Gastroesophageal sphincter (tissue), 4 donors: ENCODE data around the gene CRTC2. TPM values are rescaled to one million over a fixed set of nuclear protein-coding genes. Genes with fewer than 3 reads are reported as not detected.

Experiments used
- ATAC-seq: fragments of 150-250 bp; one replicate; pipeline ENCODE4 v1.9.1; 2016; ENCODE audit warnings: mild to moderate bottlenecking, moderate library complexity
- H3K27ac ChIP-seq, 4 donors: fragments of 200-600 bp; sonication (generic) in 3 of 4; 1 replicate in 3 of 4; 2 replicates in 1 of 4; pipeline ENCODE4 v1.5.1; 2016 to 2019
- H3K27me3 ChIP-seq: fragments of 200-600 bp; sonication (generic); one replicate; pipeline ENCODE4 v1.5.1; 2019
- H3K36me3 ChIP-seq, 2 donors: fragments of 200-600 bp; sonication (generic); one replicate each; pipeline ENCODE4 v1.5.1; 2019; ENCODE audit warnings: control low read depth in 1 of 2
- H3K4me1 ChIP-seq, 3 donors: fragments of 200-600 bp; sonication (generic); 1 replicate in 2 of 3; 2 replicates in 1 of 3; pipeline ENCODE4 v1.5.1; 2016 to 2019; ENCODE audit warnings: control low read depth in 2 of 3
- H3K4me3 ChIP-seq, 2 donors: fragments of 200-600 bp; sonication (generic); one replicate each; pipeline ENCODE4 v1.5.1; 2019; ENCODE audit warnings: mild to moderate bottlenecking in 1 of 2, moderate library complexity in 1 of 2
- H3K9me3 ChIP-seq, 3 donors: fragments of 200-600 bp; sonication (generic); one replicate each; pipeline ENCODE4 v1.5.1; 2017 to 2019; ENCODE audit warnings: control low read depth in 2 of 3
- CTCF ChIP-seq, 4 experiments: fragments of 200-600 bp in 2 of 4; fragments of 450-650 bp in 2 of 4; sonication (generic) in 1 of 4; IDR thresholded peaks; one replicate each; pipeline ENCODE4 v1.5.1; 2017 to 2019; ENCODE audit warnings: antibody characterized with exemption in 4 of 4, mild to moderate bottlenecking in 2 of 4, moderate library complexity in 2 of 4
- EP300 ChIP-seq: sonication (generic); formaldehyde crosslinking; IDR thresholded peaks from one replicate; pipeline ENCODE4 v1.6.1; 2017; ENCODE audit warnings: antibody characterized with exemption, mild to moderate bottlenecking
- POLR2A ChIP-seq, 2 donors: fragments of 450-650 bp; IDR thresholded peaks; one replicate each; pipeline ENCODE4 v1.6.1; 2017; ENCODE audit warnings: antibody characterized with exemption in 2 of 2, mild to moderate bottlenecking in 2 of 2, moderate library complexity in 1 of 2
- POLR2AphosphoS5 ChIP-seq: sonication (generic); formaldehyde crosslinking; IDR thresholded peaks from one replicate; pipeline ENCODE4 v1.6.1; 2017; ENCODE audit warnings: antibody characterized with exemption
- WGBS, 2 donors: methylation state at CpG; one replicate each; pipeline ENCODE4 v1.1.5; 2018; ENCODE audit warnings: low coverage in 1 of 2; 5-methylcytosine and 5-hydroxymethylcytosine counted together
- total RNA-seq, 4 donors: library from RNA; depleted of rRNA; stranded (reverse); fragments of >200 nt; gene quantifications; one replicate each; pipeline ENCODE4 v1.1.0, GENCODE V29; 2016

The CRTC2 gene
- total RNA-seq, 4 donors from 2014 or later: 13.9 to 21.2 (median 15.6) TPM

- WGBS, 2 donors: 10 to 53% methylated on average over 3 to 5 of the region's 6 CpGs
- no peaks in the 10 kb centered on the region for H3K9me3 ChIP-seq
- H3K36me3 ChIP-seq: peaks cover 0 to 56% of the 10 kb centered on the region in 2 donors
- no peak for TF ChIP-seq CTCF (IDR thresholded peaks at IDR 0.05)
- no peak for TF ChIP-seq POLR2A (IDR thresholded peaks at IDR 0.05)
- no peak for TF ChIP-seq EP300
- no peak for TF ChIP-seq POLR2AphosphoS5
- peak overlapping the region; percentile 66 to 95 for H3K4me3 ChIP-seq
- no peak for ATAC-seq
- peak overlapping the region in 3 of 4 donors; percentile 85 to 96 (median 96) for H3K27ac ChIP-seq
- H3K27me3 ChIP-seq: no peaks in the 10 kb centered on the region
- H3K4me1 ChIP-seq: peaks cover 0 to 82% (median 36%) of the 10 kb centered on the region in 3 donors
Observed at GRCh38 chr1:153956997-153957715, 1.3 kb downstream of the CRTC2 start.

- Histone ChIP-seq H3K27ac (no peak overlapping the region), H3K4me1 (peaks cover 0 to 61% (median 27%) of the 10 kb centered on the region in 3 donors), H3K9me3 (no peaks in the 10 kb centered on the region), H3K4me3 (no peak overlapping the region), H3K36me3 (peaks cover 0 to 60% of the 10 kb centered on the region in 2 donors), H3K27me3 (no peaks in the 10 kb centered on the region)
- TF ChIP-seq POLR2A (IDR thresholded peaks at IDR 0.05): no peak
- no peak for TF ChIP-seq EP300
- 80% methylated on average over 1 of the region's 10 CpGs; no CpG with 5 or more reads in 1 of the 2 donors for WGBS, 2 donors
- no peak for ATAC-seq
Observed at GRCh38 chr1:153954826-153955225, 3.6 kb downstream of the CRTC2 start.

- no peaks in the 10 kb centered on the region for H3K9me3 ChIP-seq
- H3K27ac ChIP-seq: no peak overlapping the region
- peaks cover 0 to 63% of the 10 kb centered on the region in 2 donors for H3K36me3 ChIP-seq
- no CpG with 5 or more reads among the region's 4 CpGs for WGBS, 2 donors
- no peak overlapping the region for H3K4me3 ChIP-seq
- no peaks in the 10 kb centered on the region for H3K27me3 ChIP-seq
- H3K4me1 ChIP-seq: peaks cover 0 to 52% (median 21%) of the 10 kb centered on the region in 3 donors
- TF ChIP-seq POLR2AphosphoS5 (no peak), POLR2A (IDR thresholded peaks at IDR 0.05) (no peak), CTCF (IDR thresholded peaks at IDR 0.05) (no peak), EP300 (no peak)
- no peak for ATAC-seq
Observed at GRCh38 chr1:153953859-153954365, 4.5 kb downstream of the CRTC2 start.

GRCh38 chr1:153951801-153952200 is 6.6 kb downstream of the CRTC2 start:
- 100% methylated on average over 1 of the region's 2 CpGs; no CpG with 5 or more reads in 1 of the 2 donors for WGBS, 2 donors
- Histone ChIP-seq H3K27ac (no peak overlapping the region), H3K4me1 (peaks cover 0 to 47% (median 14%) of the 10 kb centered on the region in 3 donors), H3K36me3 (peaks cover 0 to 82% of the 10 kb centered on the region in 2 donors), H3K4me3 (no peak overlapping the region), H3K27me3 (no peaks in the 10 kb centered on the region), H3K9me3 (no peaks in the 10 kb centered on the region)
- no peak for TF ChIP-seq POLR2A (IDR thresholded peaks at IDR 0.05)
- TF ChIP-seq CTCF (IDR thresholded peaks at IDR 0.05): no peak
- TF ChIP-seq POLR2AphosphoS5: no peak
- TF ChIP-seq EP300: no peak
- no peak for ATAC-seq

- WGBS, 2 donors: 87 to 97% methylated on average over 3 to 7 of the region's 11 CpGs
- TF ChIP-seq CTCF (IDR thresholded peaks at IDR 0.05) (no peak), EP300 (no peak), POLR2AphosphoS5 (no peak), POLR2A (IDR thresholded peaks at IDR 0.05) (no peak)
- no peaks in the 10 kb centered on the region for H3K27me3 ChIP-seq
- peaks cover 0 to 44% (median 10%) of the 10 kb centered on the region in 3 donors for H3K4me1 ChIP-seq
- ATAC-seq: no peak
- no peak overlapping the region for H3K4me3 ChIP-seq
- H3K36me3 ChIP-seq: peaks cover 0 to 82% of the 10 kb centered on the region in 2 donors
- H3K9me3 ChIP-seq: no peaks in the 10 kb centered on the region
- no peak overlapping the region for H3K27ac ChIP-seq
Observed at GRCh38 chr1:153951183-153951582, 7.2 kb downstream of the CRTC2 start.
